Measurements from ENCODE around the gene VAMP8. TPM values are rescaled to one million over a fixed set of nuclear protein-coding genes. Genes with fewer than 3 reads are reported as not detected.

VAMP8 gene
- total and polyA plus RNA-seq, 10 of the 15 experiments (the other 5 are each of a cell fraction or from before 2014, with no cell fraction given), result 93.6 to 744 (median 217) TPM

DNA sequence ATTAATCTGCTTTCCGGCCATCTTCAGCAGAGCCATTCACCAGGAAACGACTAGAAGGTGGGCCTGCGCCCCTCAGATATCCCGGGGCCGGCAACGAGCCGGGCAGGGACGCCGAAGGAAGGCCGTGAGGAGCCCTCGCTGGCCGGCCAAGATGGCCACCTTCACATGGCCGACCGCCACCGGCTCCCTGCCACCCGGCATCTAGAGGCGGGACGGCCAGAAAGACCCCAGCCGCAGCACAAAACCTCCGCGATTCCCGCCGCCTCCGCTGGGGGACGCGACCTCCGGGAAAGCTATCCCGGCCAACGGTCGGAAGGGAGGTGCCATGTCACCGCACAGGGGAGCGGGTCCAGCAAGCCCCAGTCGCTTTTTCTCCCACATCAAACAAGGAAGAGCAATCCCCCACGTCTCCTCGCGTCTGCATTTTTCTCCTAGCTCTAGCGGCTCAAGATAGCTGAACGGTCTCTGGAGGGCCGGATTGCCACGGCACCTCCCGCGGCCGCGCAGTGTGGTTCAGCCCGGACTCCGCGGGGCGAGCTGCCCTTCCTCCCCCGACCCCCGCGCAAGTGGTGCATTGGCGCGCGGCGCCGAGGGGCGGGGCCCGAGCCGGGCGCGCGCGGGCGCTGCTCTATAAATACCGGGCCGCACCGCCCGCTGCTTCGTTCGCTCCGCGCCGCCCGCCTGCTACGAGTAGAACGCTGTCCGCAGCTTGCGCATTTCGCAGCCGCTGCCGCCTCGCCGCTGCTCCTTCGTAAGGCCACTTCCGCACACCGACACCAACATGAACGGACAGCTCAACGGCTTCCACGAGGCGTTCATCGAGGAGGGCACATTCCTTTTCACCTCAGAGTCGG lies 38.7 kb upstream of the VAMP8 start, which contains the start of gene MAT2A:
MAT2A (plus strand) TSS at position 662 of the 854 bp plus-strand sequence; CDS start at position 782, 120 bp downstream.
- Histone ChIP-seq H3K27me3 (replicated peaks in 1 of 2; ENCODE audit: control insufficient read depth in 2 of 2, insufficient read depth in 2 of 2, low read length in 1 of 2) (no peaks in the 10 kb centered on the region), H3K4me3 (peak within 1 kb of the TSS; percentile 86), H3K9ac (ENCODE audit: control insufficient read depth, insufficient read depth, low read length) (peak within 1 kb of the TSS; percentile 100), H3K4me1 (ENCODE audit: control insufficient read depth, insufficient read depth, low read length) (no peaks in the 10 kb centered on the region), H3K27ac (ENCODE audit: control insufficient read depth, insufficient read depth) (peak within 1 kb of the TSS; percentile 100), H3K36me3 (ENCODE audit: control insufficient read depth in 2 of 2, insufficient read depth in 2 of 2, low read length in 1 of 2) (peaks cover 3 to 19% of the 10 kb centered on the region in 2 experiments; a peak in 3 of 4 replicates), H3K79me2 (ENCODE audit: control insufficient read depth, insufficient read depth, low read length) (peaks cover 60% of the 10 kb centered on the region), H3K4me2 (ENCODE audit: control insufficient read depth, insufficient read depth) (peak within 1 kb of the TSS; percentile 96), H2AFZ (ENCODE audit: control insufficient read depth, low read depth, low read length) (peak within 1 kb of the TSS; percentile 98), H3K9me3 (replicated peaks; ENCODE audit: control insufficient read depth, insufficient read depth, low read length) (no peaks in the 10 kb centered on the region; the same call in 2 of the 3 replicates), H4K20me1 (ENCODE audit: control insufficient read depth, insufficient read depth) (peaks cover 4% of the 10 kb centered on the region; the same call in 1 of the 2 replicates)
- WGBS (ENCODE audit: insufficient coverage, insufficient replicate concordance, low lambda C conversion rate, missing lambda C conversion rate), result under 1% methylated on average over 92 of the region's 92 CpGs
- CTCF ChIA-PET, result interaction anchor here (0.6 to 10.9 kb wide), 8 partner anchors 14 to 521 kb away, joined by 3 to 134 read pairs (median 4); no protein-coding TSS in a partner anchor
- RAD21 ChIA-PET (ENCODE audit: unreplicated experiment), result interaction anchor here (0.8 to 6.2 kb wide), 8 partner anchors 13 to 599 kb away, joined by 3 to 43 read pairs (median 6); partner anchors contain the start of genes RNF181, SH2D6 and TGOLN2
- no TSS peak for BruUV-seq (replicated peaks)
- in situ Hi-C loops (cut with MboI), result no loop called here
- SMC1A ChIA-PET (ENCODE audit: uncharacterized antibody, unreplicated experiment), result interaction anchor here (1.4 to 8.2 kb wide), 7 partner anchors 12 to 119 kb away, joined by 4 to 86 read pairs (median 8); partner anchors contain the start of genes RNF181, SH2D6 and VAMP8
- FAIRE-seq, result no peak
- intact Hi-C loops (cut with micrococcal nuclease; ENCODE audit: unreplicated experiment), result loop anchor here (2.0 to 5.0 kb wide), 2 partner anchors 79 to 184 kb away; partner anchors contain the start of genes ELMOD3, RETSAT and USP39
- DNase-seq (ENCODE audit: low read depth, low spot score), result peak; percentile 56
- POLR2A ChIA-PET, result interaction anchor here (0.6 to 3.7 kb wide), 23 partner anchors 10 to 612 kb away, joined by 3 to 33 read pairs (median 4); partner anchors contain the start of genes C2orf68, ELMOD3, GGCX and RETSAT
- ATAC-seq, result peak; percentile 81
- TF ChIP-seq MLLT1 (IDR thresholded peaks at IDR 0.05), result peak; percentile 93
- peak; percentile 83; the same call in 1 of the 2 replicates for TF ChIP-seq TCF12 (IDR thresholded peaks at IDR 0.05; ENCODE audit: low read depth, low read length)
- peak; percentile 100 for TF ChIP-seq PML (IDR thresholded peaks at IDR 0.05; ENCODE audit: low read length)
- peak; percentile 98 for TF ChIP-seq SMAD5 (IDR thresholded peaks at IDR 0.05; ENCODE audit: low read depth)
- peak; percentile 55; the same call in 1 of the 2 replicates for TF ChIP-seq IRF3 (IDR thresholded peaks at IDR 0.05)
- peak; percentile 35; the same call in 1 of the 2 replicates for TF ChIP-seq ZNF24 (IDR thresholded peaks at IDR 0.05)
- no peak for TF ChIP-seq BMI1 (IDR thresholded peaks at IDR 0.05; ENCODE audit: borderline replicate concordance)
- TF ChIP-seq E2F4 (IDR thresholded peaks at IDR 0.05; ENCODE audit: low read depth, low read length), result peak; percentile 56
- TF ChIP-seq RAD21 (IDR thresholded peaks at IDR 0.05; ENCODE audit: insufficient read depth, low read depth, low read length), result no peak
- TF ChIP-seq, protein P1, sequence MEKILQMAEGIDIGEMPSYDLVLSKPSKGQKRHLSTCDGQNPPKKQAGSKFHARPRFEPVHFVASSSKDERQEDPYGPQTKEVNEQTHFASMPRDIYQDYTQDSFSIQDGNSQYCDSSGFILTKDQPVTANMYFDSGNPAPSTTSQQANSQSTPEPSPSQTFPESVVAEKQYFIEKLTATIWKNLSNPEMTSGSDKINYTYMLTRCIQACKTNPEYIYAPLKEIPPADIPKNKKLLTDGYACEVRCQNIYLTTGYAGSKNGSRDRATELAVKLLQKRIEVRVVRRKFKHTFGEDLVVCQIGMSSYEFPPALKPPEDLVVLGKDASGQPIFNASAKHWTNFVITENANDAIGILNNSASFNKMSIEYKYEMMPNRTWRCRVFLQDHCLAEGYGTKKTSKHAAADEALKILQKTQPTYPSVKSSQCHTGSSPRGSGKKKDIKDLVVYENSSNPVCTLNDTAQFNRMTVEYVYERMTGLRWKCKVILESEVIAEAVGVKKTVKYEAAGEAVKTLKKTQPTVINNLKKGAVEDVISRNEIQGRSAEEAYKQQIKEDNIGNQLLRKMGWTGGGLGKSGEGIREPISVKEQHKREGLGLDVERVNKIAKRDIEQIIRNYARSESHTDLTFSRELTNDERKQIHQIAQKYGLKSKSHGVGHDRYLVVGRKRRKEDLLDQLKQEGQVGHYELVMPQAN (conservative IDR thresholded peaks at IDR 0.05), result peak; percentile 90
- TF ChIP-seq, protein P2, sequence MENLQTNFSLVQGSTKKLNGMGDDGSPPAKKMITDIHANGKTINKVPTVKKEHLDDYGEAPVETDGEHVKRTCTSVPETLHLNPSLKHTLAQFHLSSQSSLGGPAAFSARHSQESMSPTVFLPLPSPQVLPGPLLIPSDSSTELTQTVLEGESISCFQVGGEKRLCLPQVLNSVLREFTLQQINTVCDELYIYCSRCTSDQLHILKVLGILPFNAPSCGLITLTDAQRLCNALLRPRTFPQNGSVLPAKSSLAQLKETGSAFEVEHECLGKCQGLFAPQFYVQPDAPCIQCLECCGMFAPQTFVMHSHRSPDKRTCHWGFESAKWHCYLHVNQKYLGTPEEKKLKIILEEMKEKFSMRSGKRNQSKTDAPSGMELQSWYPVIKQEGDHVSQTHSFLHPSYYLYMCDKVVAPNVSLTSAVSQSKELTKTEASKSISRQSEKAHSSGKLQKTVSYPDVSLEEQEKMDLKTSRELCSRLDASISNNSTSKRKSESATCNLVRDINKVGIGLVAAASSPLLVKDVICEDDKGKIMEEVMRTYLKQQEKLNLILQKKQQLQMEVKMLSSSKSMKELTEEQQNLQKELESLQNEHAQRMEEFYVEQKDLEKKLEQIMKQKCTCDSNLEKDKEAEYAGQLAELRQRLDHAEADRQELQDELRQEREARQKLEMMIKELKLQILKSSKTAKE (IDR thresholded peaks at IDR 0.05; ENCODE audit: low read depth, poor library complexity, severe bottlenecking), result peak; percentile 96
- TF ChIP-seq ZZZ3 (IDR thresholded peaks at IDR 0.05; ENCODE audit: control insufficient read depth, insufficient read length, low read depth), result no peak
- no peak for TF ChIP-seq SREBF2 (IDR thresholded peaks at IDR 0.05; ENCODE audit: low read length)

Measured in GM12878 (cell line).